ES-I3 (cell line): Measurements from ENCODE around the gene PTPRG.

Experiments
- H3K36me3 ChIP-seq: 2 replicates; pipeline ENCODE4 v1.6.1; 2013; ENCODE audit warnings: mild to moderate bottlenecking, low read length, control low read depth, moderate library complexity; ENCODE audit not compliant: insufficient read depth
- H3K4me1 ChIP-seq: 2 replicates; pipeline ENCODE4 v1.6.1; 2013; ENCODE audit warnings: mild to moderate bottlenecking, control low read depth, low read length; ENCODE audit not compliant: insufficient read depth
- H3K9ac ChIP-seq: 2 replicates; pipeline ENCODE4 v1.6.1; 2013; ENCODE audit warnings: low read depth, mild to moderate bottlenecking, low read length, moderate library complexity
- H3K9me3 ChIP-seq: 2 replicates; pipeline ENCODE4 v1.6.1; 2013; ENCODE audit warnings: mild to moderate bottlenecking, low read length, moderate library complexity; ENCODE audit not compliant: control insufficient read depth, insufficient read depth

Gene PTPRG

GRCh38 chr3:61589856-61590255 is 28.5 kb downstream of the PTPRG start:
- Histone ChIP-seq H3K9ac (no peak overlapping the region), H3K4me1 (peaks cover 22% of the 10 kb centered on the region), H3K9me3 (no peaks in the 10 kb centered on the region), H3K36me3 (peaks cover 15% of the 10 kb centered on the region)

- peaks cover 30% of the 10 kb centered on the region for H3K4me1 ChIP-seq
- peaks cover 15% of the 10 kb centered on the region for H3K36me3 ChIP-seq
- H3K9ac ChIP-seq: no peak overlapping the region
- H3K9me3 ChIP-seq: no peaks in the 10 kb centered on the region
Observed at GRCh38 chr3:61591300-61591699, 29.9 kb downstream of the PTPRG start.

GRCh38 chr3:61593446-61594029 is 32.2 kb downstream of the PTPRG start:
- Histone ChIP-seq H3K9me3 (no peaks in the 10 kb centered on the region), H3K36me3 (peaks cover 10% of the 10 kb centered on the region), H3K9ac (no peak overlapping the region), H3K4me1 (peaks cover 36% of the 10 kb centered on the region)

GRCh38 chr3:61594144-61594963 is 33.0 kb downstream of the PTPRG start:
- Histone ChIP-seq H3K36me3 (peaks cover 5% of the 10 kb centered on the region), H3K9me3 (no peaks in the 10 kb centered on the region), H3K4me1 (peaks cover 36% of the 10 kb centered on the region), H3K9ac (no peak overlapping the region)

GRCh38 chr3:61594964-61595285 is 33.6 kb downstream of the PTPRG start:
- H3K9ac ChIP-seq: no peak overlapping the region
- no peaks in the 10 kb centered on the region for H3K36me3 ChIP-seq
- H3K4me1 ChIP-seq: peaks cover 36% of the 10 kb centered on the region

GRCh38 chr3:61595288-61595687 is 33.9 kb downstream of the PTPRG start:
- H3K4me1 ChIP-seq: peaks cover 36% of the 10 kb centered on the region
- H3K36me3 ChIP-seq: no peaks in the 10 kb centered on the region
- H3K9ac ChIP-seq: no peak overlapping the region
- H3K9me3 ChIP-seq: no peaks in the 10 kb centered on the region

More at GRCh38 chr3:61594964-61595285, 33.6 kb downstream of the PTPRG start:
- no peaks in the 10 kb centered on the region for H3K9me3 ChIP-seq

- H3K9me3 ChIP-seq: no peaks in the 10 kb centered on the region
- no peaks in the 10 kb centered on the region for H3K36me3 ChIP-seq
- peaks cover 36% of the 10 kb centered on the region for H3K4me1 ChIP-seq
- H3K9ac ChIP-seq: no peak overlapping the region
Observed at GRCh38 chr3:61595826-61596225, 34.5 kb downstream of the PTPRG start.

GRCh38 chr3:61597906-61598305 is 36.5 kb downstream of the PTPRG start:
- no peak overlapping the region for H3K9ac ChIP-seq
- no peaks in the 10 kb centered on the region for H3K9me3 ChIP-seq
- peaks cover 28% of the 10 kb centered on the region for H3K4me1 ChIP-seq
- H3K36me3 ChIP-seq: no peaks in the 10 kb centered on the region

GRCh38 chr3:61600195-61600594 is 38.8 kb downstream of the PTPRG start:
- peaks cover 5% of the 10 kb centered on the region; the same call in 1 of the 2 replicates for H3K36me3 ChIP-seq
- H3K9ac ChIP-seq: no peak overlapping the region
- no peaks in the 10 kb centered on the region for H3K9me3 ChIP-seq
- H3K4me1 ChIP-seq: peaks cover 11% of the 10 kb centered on the region

- Histone ChIP-seq H3K4me1 (peaks cover 3% of the 10 kb centered on the region; the same call in 1 of the 2 replicates), H3K36me3 (peaks cover 6% of the 10 kb centered on the region; the same call in 1 of the 2 replicates), H3K9ac (no peak overlapping the region), H3K9me3 (no peaks in the 10 kb centered on the region)
Observed at GRCh38 chr3:61601831-61602230, 40.5 kb downstream of the PTPRG start.

GRCh38 chr3:61602466-61602865 is 41.1 kb downstream of the PTPRG start:
- Histone ChIP-seq H3K9me3 (no peaks in the 10 kb centered on the region), H3K9ac (no peak overlapping the region), H3K36me3 (peaks cover 8% of the 10 kb centered on the region; the same call in 1 of the 2 replicates), H3K4me1 (no peaks in the 10 kb centered on the region; the same call in 1 of the 2 replicates)

- peaks cover 13% of the 10 kb centered on the region for H3K36me3 ChIP-seq
- no peak overlapping the region for H3K9ac ChIP-seq
- H3K9me3 ChIP-seq: no peaks in the 10 kb centered on the region
- H3K4me1 ChIP-seq: no peaks in the 10 kb centered on the region
Observed at GRCh38 chr3:61605589-61606175, 44.3 kb downstream of the PTPRG start.

GRCh38 chr3:61606196-61606595 is 44.8 kb downstream of the PTPRG start:
- Histone ChIP-seq H3K9me3 (no peaks in the 10 kb centered on the region), H3K9ac (no peak overlapping the region), H3K36me3 (peaks cover 13% of the 10 kb centered on the region), H3K4me1 (no peaks in the 10 kb centered on the region; the same call in 1 of the 2 replicates)

GRCh38 chr3:61608072-61608471 is 46.7 kb downstream of the PTPRG start:
- Histone ChIP-seq H3K9me3 (no peaks in the 10 kb centered on the region), H3K36me3 (peaks cover 11% of the 10 kb centered on the region), H3K4me1 (no peaks in the 10 kb centered on the region; the same call in 1 of the 2 replicates), H3K9ac (no peak overlapping the region)

- Histone ChIP-seq H3K36me3 (peaks cover 8% of the 10 kb centered on the region; the same call in 1 of the 2 replicates), H3K9me3 (no peaks in the 10 kb centered on the region), H3K9ac (no peak overlapping the region), H3K4me1 (no peaks in the 10 kb centered on the region; the same call in 1 of the 2 replicates)
Observed at GRCh38 chr3:61608711-61609110, 47.3 kb downstream of the PTPRG start.
